Activated CD4-positive, alpha-beta T cell treated with anti-CD3 and anti-CD28 coated beads, Interleukin-2, amount 10 ng/mL, durations not matched to agents 7 days and 5 days (primary cell): ENCODE measurements around the gene LIPM. TPM values are rescaled to one million over a fixed set of nuclear protein-coding genes. Genes with fewer than 3 reads are reported as not detected.

ENCODE experiments used
- CTCF ChIA-PET: fragments of 350-600 bp; sonication (Branson Sonifier 250); formaldehyde crosslinking; loops from one replicate; lab custom pipeline; 2021; ENCODE audit warnings: antibody characterized with exemption; lab: Charles Lee
- POLR2A ChIA-PET: fragments of 350-600 bp; sonication (Branson Sonifier 250); formaldehyde crosslinking; loops from one replicate; lab custom pipeline; 2021; ENCODE audit warnings: antibody characterized with exemption; lab: Charles Lee
- DNase-seq: peaks from one replicate; pipeline ENCODE4 v3.0.0-alpha.2; 2020
- H3K27ac Mint-ChIP-seq: one replicate; pipeline ENCODE4 v1.8.0; 2021; ENCODE audit warnings: mild to moderate bottlenecking, moderate library complexity, mixed read lengths
- H3K27me3 Mint-ChIP-seq: one replicate; pipeline ENCODE4 v1.8.0; 2021; ENCODE audit warnings: mixed read lengths
- H3K36me3 Mint-ChIP-seq: one replicate; pipeline ENCODE4 v1.8.0; 2021; ENCODE audit warnings: low read depth, mixed read lengths
- H3K4me1 Mint-ChIP-seq: one replicate; pipeline ENCODE4 v1.8.0; 2021; ENCODE audit warnings: mixed read lengths
- H3K4me3 Mint-ChIP-seq: one replicate; pipeline ENCODE4 v1.8.0; 2021; ENCODE audit warnings: mild to moderate bottlenecking, moderate library complexity, mixed read lengths
- H3K9me3 Mint-ChIP-seq: one replicate; pipeline ENCODE4 v1.8.0; 2021; ENCODE audit warnings: mixed read lengths
- total RNA-seq, 2 experiments: library from RNA; stranded (reverse); gene quantifications; one replicate each; pipeline ENCODE4 v1.2.3, GENCODE V29; 2021

Gene LIPM
- total RNA-seq, 2 experiments from 2014 or later = not detected

DNA sequence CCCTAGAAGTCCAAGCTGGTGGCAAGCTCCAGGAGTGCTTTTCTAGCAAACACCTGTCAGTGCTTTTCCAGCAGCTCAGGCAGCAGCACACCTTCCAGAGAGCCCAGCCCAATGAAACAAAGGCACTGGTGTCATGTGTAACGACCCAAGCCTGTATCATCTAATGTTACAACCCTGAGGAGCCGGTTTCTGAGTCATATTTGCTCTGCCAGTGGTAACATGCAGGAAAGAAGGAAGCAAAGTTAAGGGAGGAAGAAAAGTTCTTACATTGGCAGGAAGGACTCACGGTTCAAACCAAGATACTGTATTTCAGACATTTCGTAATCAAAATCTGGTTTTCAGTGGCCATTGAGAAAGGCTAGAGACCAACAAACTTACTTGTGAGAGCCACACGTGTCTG lies 49.2 kb downstream of the LIPM start, which contains the start of gene ANKRD22:
Gene ANKRD22, minus strand, starts transcription at position 139 of the 400 bp plus-strand sequence. CDS start 237 bp downstream, outside the sequence.
- Mint-ChIP-seq H3K27me3 (peaks cover 3% of the 10 kb centered on the region), H3K36me3 (no peaks in the 10 kb centered on the region), H3K4me3 (no peak within 1 kb of the TSS), H3K27ac (no peak within 1 kb of the TSS), H3K4me1 (peaks cover 21% of the 10 kb centered on the region), H3K9me3 (no peaks in the 10 kb centered on the region)
- DNase-seq = no peak
- POLR2A ChIA-PET = no interaction called here
- CTCF ChIA-PET = no interaction called here

DNA sequence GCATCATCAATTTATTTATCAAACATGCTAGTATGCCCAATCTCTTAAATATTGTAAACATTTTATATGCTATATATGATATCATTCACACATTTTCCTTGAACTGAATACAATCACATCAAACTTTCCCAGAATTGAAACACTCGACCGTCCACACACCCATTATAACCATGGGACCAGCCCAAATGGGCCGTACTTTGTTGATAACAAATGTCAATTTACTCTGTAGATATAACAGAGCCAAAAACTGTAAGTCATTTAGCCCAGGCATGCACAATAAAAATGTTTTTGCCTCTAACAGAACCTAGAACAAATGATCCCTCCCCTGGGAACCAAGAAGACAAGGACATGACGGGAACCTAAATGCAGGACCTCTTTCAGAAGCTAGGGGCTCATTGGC lies 49.8 kb downstream of the LIPM start:
- Mint-ChIP-seq H3K9me3 (no peaks in the 10 kb centered on the region), H3K27ac (no peak overlapping the region), H3K4me3 (no peak overlapping the region), H3K27me3 (peaks cover 6% of the 10 kb centered on the region), H3K4me1 (peaks cover 21% of the 10 kb centered on the region), H3K36me3 (no peaks in the 10 kb centered on the region)
- POLR2A ChIA-PET = no interaction called here
- CTCF ChIA-PET = interaction anchor here (1.1 to 2.0 kb wide), 3 partner anchors 17 to 80 kb away, joined by 4 to 12 read pairs (median 5); no protein-coding TSS in a partner anchor
- DNase-seq = no peak

DNA sequence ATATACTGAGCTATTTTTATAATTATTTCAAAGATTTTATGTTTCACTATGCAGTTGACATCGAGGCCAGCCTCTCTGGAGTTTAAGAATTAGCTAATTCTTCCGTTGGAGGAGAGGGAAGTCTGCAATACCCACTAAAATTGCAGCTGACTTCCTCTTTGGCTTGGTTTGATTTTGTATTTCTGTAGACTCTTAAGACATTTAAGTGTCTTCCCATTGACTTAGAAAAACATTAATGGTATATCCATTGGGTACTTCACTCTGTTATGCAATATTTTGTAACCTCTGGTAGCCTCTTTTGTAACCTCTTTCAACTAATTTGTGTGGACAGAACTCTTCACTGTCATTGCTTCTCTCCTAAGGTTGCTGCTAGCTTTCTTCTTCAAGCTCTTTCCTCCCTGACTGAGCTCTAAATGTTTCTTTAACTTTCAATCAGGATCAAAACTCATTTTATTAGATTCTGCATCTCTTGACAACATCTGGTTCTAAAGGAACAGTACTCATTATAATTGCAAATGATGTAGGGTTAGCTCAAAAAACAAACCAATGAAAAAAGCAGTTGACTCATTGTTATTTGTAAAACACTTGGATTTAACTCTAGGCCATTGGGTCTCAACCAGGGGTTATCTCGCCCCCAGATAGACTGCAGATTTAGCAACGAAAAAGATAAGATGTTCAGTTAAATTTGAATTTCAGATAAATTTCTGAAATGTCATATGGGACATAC lies 50.8 kb downstream of the LIPM start:
- Mint-ChIP-seq H3K4me3 (no peak overlapping the region), H3K27ac (no peak overlapping the region), H3K9me3 (no peaks in the 10 kb centered on the region), H3K27me3 (peaks cover 6% of the 10 kb centered on the region), H3K4me1 (peaks cover 18% of the 10 kb centered on the region), H3K36me3 (no peaks in the 10 kb centered on the region)
- ChIA-PET POLR2A (no interaction called here), CTCF (interaction anchor here (0.7 to 2.0 kb wide), 6 partner anchors 9 to 905 kb away, joined by 3 to 12 read pairs (median 4); no protein-coding TSS in a partner anchor)
- no peak for DNase-seq

DNA sequence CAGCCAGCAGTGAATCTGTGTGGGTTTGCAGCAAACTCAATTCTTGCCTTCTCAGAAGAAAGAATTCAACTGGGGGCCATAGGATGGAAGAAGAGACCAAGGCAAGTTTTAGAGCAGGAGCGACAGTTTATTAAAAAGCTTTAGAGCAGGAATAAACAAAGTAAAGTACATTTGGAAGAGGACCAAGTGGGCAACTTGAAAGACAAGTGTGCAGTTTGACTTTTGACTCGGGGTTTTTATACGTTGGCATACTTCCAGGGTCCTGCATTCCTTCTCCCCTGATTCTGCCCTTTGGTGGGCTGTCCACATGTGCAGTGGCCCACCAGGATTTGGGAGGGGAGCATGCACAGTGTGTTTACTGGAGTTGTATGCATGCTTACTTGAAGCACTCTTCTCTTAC lies 52.2 kb downstream of the LIPM start:
- Mint-ChIP-seq H3K4me1 (peaks cover 8% of the 10 kb centered on the region), H3K4me3 (no peak overlapping the region), H3K27me3 (peaks cover 6% of the 10 kb centered on the region), H3K36me3 (no peaks in the 10 kb centered on the region), H3K27ac (no peak overlapping the region), H3K9me3 (no peaks in the 10 kb centered on the region)
- POLR2A ChIA-PET = no interaction called here
- no peak for DNase-seq
- CTCF ChIA-PET = interaction anchor here (1.9 kb wide), 1 partner anchor 9 kb away, joined by 5 read pairs; no protein-coding TSS in a partner anchor

DNA sequence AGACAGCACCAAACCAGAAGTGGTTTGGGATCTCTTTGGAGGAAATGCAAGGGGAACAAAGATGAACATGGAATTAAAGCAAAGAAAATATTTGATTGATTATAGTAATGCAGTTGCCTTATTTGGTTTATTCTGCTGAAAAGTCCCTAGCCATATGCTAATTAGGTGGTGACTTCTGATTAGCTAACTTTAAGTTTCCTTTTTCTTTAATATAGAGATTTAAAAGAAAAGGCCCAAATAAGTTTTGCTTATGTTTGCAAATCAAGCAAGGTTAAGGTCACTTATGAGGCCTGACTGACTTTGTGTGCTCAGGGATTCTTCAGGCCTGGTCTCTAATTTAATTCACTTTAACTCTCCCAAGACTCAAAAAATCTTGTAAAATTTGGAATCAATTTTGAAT lies 55.3 kb downstream of the LIPM start:
- POLR2A ChIA-PET = no interaction called here
- CTCF ChIA-PET = interaction anchor here (1.3 kb wide), 1 partner anchor 12 kb away, joined by 4 read pairs; no protein-coding TSS in a partner anchor
- Mint-ChIP-seq H3K4me1 (peaks cover 6% of the 10 kb centered on the region), H3K9me3 (no peaks in the 10 kb centered on the region), H3K4me3 (no peak overlapping the region), H3K27me3 (peaks cover 6% of the 10 kb centered on the region), H3K27ac (no peak overlapping the region), H3K36me3 (no peaks in the 10 kb centered on the region)
- DNase-seq = no peak

DNA sequence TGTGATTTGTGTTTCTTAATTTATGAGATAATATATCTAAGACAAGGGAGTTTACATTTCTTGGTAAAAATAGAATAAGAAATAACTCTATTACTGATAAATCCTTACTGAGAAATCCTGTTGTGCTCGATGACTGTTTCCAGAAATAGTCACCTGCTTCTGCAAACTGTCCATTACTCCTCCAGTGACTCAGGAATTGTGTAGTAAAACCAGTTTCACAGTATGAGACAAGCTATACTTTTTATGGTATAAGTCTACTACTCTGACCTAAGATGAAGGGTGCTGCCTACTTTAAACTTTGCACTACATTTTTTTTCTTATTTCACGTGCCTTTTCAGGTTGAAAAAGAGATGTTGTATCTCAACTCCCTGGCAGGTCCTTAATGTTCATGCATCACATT lies 56.0 kb downstream of the LIPM start:
- no peak overlapping the region for H3K27ac Mint-ChIP-seq
- no peak for DNase-seq
- POLR2A ChIA-PET = no interaction called here
- no peak overlapping the region for H3K4me3 Mint-ChIP-seq
- no peaks in the 10 kb centered on the region for H3K9me3 Mint-ChIP-seq
- no peaks in the 10 kb centered on the region for H3K36me3 Mint-ChIP-seq
- peaks cover 11% of the 10 kb centered on the region for H3K27me3 Mint-ChIP-seq
- CTCF ChIA-PET = no interaction called here
- H3K4me1 Mint-ChIP-seq = peaks cover 2% of the 10 kb centered on the region

DNA sequence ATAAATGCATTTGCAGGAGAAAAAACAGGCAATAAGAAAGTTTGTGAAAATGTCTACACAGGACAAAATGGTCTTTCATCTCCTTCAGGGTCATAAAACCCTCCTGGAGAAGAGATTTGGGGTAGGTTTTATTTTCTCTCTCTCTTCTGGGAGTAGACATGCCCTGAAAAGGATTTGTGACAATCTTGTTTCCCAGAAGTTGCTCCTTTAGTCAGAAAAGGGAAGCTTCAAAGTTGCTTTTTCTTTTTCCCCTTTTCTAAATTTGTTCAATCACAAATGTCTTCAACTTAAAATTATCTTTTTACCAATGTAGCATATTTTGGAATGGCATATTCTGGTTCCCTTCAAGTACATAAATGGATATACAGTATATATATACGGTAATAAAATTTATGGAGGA lies 58.5 kb downstream of the LIPM start:
- peaks cover 17% of the 10 kb centered on the region for H3K27me3 Mint-ChIP-seq
- no peaks in the 10 kb centered on the region for H3K4me1 Mint-ChIP-seq
- DNase-seq = no peak
- ChIA-PET POLR2A (no interaction called here), CTCF (interaction anchor here (1.6 kb wide), 1 partner anchor 25 kb away, joined by 4 read pairs; no protein-coding TSS in a partner anchor)
- H3K27ac Mint-ChIP-seq = no peak overlapping the region
- no peaks in the 10 kb centered on the region for H3K36me3 Mint-ChIP-seq
- H3K4me3 Mint-ChIP-seq = no peak overlapping the region
- H3K9me3 Mint-ChIP-seq = no peaks in the 10 kb centered on the region

DNA sequence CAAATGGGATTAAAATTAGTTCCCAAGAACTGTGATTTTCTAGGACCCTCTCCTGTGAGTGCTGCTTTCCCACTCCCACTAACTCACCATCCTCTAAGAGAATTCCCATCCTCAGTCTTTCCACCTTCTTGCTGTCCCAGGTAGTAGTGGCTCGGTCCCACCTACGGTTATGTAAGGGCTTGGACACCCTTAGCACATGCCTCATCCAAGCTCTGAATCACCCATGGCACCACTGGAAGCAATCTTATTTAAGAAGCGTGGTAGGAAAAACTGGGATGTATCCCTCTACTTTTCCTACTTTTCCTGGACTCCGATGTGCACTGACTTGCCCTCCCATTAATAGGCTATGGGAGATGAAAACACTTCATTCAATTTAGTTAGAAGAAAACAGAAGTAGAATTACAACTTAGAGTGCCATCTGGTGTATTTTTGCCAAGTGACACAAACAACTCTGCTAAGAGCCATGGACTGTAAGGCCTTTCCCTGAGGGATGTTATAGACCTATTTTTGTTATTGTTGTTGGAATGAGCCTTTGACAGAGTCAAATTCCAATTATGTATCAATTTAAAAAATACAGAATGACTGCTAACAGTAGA lies 62.8 kb downstream of the LIPM start:
- no peak overlapping the region for H3K4me3 Mint-ChIP-seq
- ChIA-PET CTCF (no interaction called here), POLR2A (no interaction called here)

DNA sequence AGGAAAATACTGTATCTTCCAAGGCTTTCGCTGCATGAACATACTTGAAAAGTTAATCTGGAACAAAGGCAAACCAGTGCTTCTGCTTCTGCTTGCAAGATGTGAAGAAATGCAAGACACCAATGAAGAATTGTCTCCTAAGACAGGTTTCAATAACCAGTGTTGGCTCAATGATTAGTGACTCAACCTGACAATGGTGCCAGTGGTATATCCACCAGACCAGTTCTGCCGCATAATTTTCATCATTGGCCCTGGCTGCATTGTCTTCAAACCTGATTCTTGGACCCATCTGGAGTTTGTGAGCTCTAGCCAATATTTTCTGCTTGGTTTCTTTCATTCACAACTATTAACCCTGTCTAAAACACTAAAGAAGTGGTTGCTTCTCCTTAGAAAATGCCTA lies 63.9 kb downstream of the LIPM start:
- Mint-ChIP-seq H3K4me1 (peaks cover 3% of the 10 kb centered on the region), H3K27me3 (peaks cover 13% of the 10 kb centered on the region), H3K9me3 (no peaks in the 10 kb centered on the region), H3K4me3 (no peak overlapping the region), H3K27ac (no peak overlapping the region), H3K36me3 (peaks cover 2% of the 10 kb centered on the region)
- CTCF ChIA-PET = interaction anchor here (1.0 kb wide), 1 partner anchor 10 kb away, joined by 3 read pairs; no protein-coding TSS in a partner anchor
- POLR2A ChIA-PET = no interaction called here
- DNase-seq = no peak

More for the DNA sequence above, 62.8 kb downstream of the LIPM start:
- no peak for DNase-seq
- no peaks in the 10 kb centered on the region for H3K9me3 Mint-ChIP-seq
- peaks cover 3% of the 10 kb centered on the region for H3K4me1 Mint-ChIP-seq
- peaks cover 11% of the 10 kb centered on the region for H3K27me3 Mint-ChIP-seq
- no peak overlapping the region for H3K27ac Mint-ChIP-seq
- no peaks in the 10 kb centered on the region for H3K36me3 Mint-ChIP-seq

DNA sequence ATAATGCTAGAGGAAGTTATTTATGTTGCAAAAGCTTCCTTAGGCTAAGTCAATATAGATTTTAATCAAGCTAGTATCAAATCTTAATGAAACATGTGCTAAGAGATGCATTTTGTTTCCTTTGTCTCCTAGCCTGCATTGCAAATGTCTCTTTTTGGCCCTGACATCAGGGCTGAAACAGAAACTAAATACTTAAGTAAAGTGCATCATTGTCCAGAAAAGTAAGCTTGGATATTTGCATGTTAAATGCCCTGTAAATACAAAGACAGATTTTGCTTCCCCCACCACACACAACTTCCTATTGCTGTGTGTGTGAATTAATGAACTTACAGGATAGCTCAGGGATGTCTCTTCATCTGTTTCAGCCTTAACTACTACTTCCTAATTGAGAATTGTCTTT lies 67.6 kb downstream of the LIPM start:
- CTCF ChIA-PET = interaction anchor here (0.7 to 1.4 kb wide), 7 partner anchors 8 to 148 kb away, joined by 3 to 6 read pairs (median 4); partner anchors contain the start of gene STAMBPL1
- peaks cover 3% of the 10 kb centered on the region for H3K4me1 Mint-ChIP-seq
- no peak overlapping the region for H3K4me3 Mint-ChIP-seq
- POLR2A ChIA-PET = interaction anchor here (0.9 kb wide), 1 partner anchor 10 kb away, joined by 3 read pairs; no protein-coding TSS in a partner anchor
- H3K27ac Mint-ChIP-seq = no peak overlapping the region
- peaks cover 9% of the 10 kb centered on the region for H3K27me3 Mint-ChIP-seq
- peaks cover 2% of the 10 kb centered on the region for H3K36me3 Mint-ChIP-seq
- H3K9me3 Mint-ChIP-seq = no peaks in the 10 kb centered on the region
- no peak for DNase-seq

Other genes with a start within 250 kb of the LIPM start
- 1 to 10 TPM; 1.2 to 1.8 TPM for gene RNLS, start 219.4 kb upstream of the LIPM start, total RNA-seq
- gene LIPJ, start 216.0 kb upstream of the LIPM start, total RNA-seq = not detected
- not detected for gene LIPF, start 138.3 kb upstream of the LIPM start, total RNA-seq
- gene LIPK, start 96.5 kb upstream of the LIPM start, total RNA-seq = not detected
- gene LIPN, start 42.7 kb upstream of the LIPM start, total RNA-seq = not detected
- gene ANKRD22, start 49.1 kb downstream of the LIPM start, total RNA-seq = under 1 TPM; 0.17 to 0.48 TPM
- 10 to 100 TPM; 39.7 to 45.4 TPM for gene STAMBPL1, start 77.5 kb downstream of the LIPM start, total RNA-seq
- 10 to 100 TPM; 10.7 to 10.8 TPM for gene ACTA2, start 150.0 kb downstream of the LIPM start, total RNA-seq
- gene FAS, start 188.1 kb downstream of the LIPM start, total RNA-seq = 10 to 100 TPM; 62.3 to 65.1 TPM